NT2/D1 (cell line): Measurements from ENCODE around the gene IFNB1.

Experiments
- DNase-seq: peaks from one replicate; pipeline ENCODE4 v3.0.0-alpha.2; 2011; ENCODE audit warnings: low read depth, low spot score
- H3K27me3 ChIP-seq: 2 replicates; pipeline ENCODE4 v1.6.0; 2011; ENCODE audit warnings: mild to moderate bottlenecking; ENCODE audit not compliant: insufficient read length, insufficient read depth
- H3K36me3 ChIP-seq: 2 replicates; pipeline ENCODE4 v1.6.1; 2011; ENCODE audit warnings: mild to moderate bottlenecking, low read length, mixed read lengths; ENCODE audit not compliant: insufficient read depth, insufficient read length
- H3K4me1 ChIP-seq: 2 replicates; pipeline ENCODE4 v1.5.1; 2011; ENCODE audit not compliant: insufficient read depth, insufficient read length
- H3K4me3 ChIP-seq: 2 replicates; pipeline ENCODE4 v1.5.1; 2011; ENCODE audit warnings: low read depth; ENCODE audit not compliant: insufficient read length
- H3K9ac ChIP-seq: 2 replicates; pipeline ENCODE4 v1.6.0; 2011; ENCODE audit warnings: low read depth; ENCODE audit not compliant: insufficient read length
- H3K9me3 ChIP-seq: 2 replicates; pipeline ENCODE4 v1.5.1; 2011; ENCODE audit warnings: mild to moderate bottlenecking, low read length; ENCODE audit not compliant: insufficient read depth
- SUZ12 ChIP-seq: IDR thresholded peaks from 2 replicates; pipeline ENCODE4 v1.6.1; 2011; ENCODE audit not compliant: insufficient read length, insufficient read depth; ENCODE audit errors: extremely low read depth
- YY1 ChIP-seq: IDR thresholded peaks from 2 replicates; pipeline ENCODE4 v1.6.1; 2011; ENCODE audit not compliant: insufficient read length, insufficient read depth
- ZNF274 ChIP-seq: IDR thresholded peaks from 2 replicates; pipeline ENCODE4 v1.6.1; 2011; ENCODE audit warnings: mild to moderate bottlenecking, low read depth, low read length

Gene IFNB1

GRCh38 chr9:21070171-21070571 lies 7.6 kb downstream of the IFNB1 start:
- no peaks in the 10 kb centered on the region for H3K9me3 ChIP-seq
- H3K4me1 ChIP-seq, result no peaks in the 10 kb centered on the region
- H3K36me3 ChIP-seq, result no peaks in the 10 kb centered on the region
- DNase-seq, result no peak
- no peak overlapping the region for H3K4me3 ChIP-seq
- no peaks in the 10 kb centered on the region for H3K27me3 ChIP-seq
- TF ChIP-seq SUZ12 (no peak), YY1 (no peak)
- H3K9ac ChIP-seq, result no peak overlapping the region

GRCh38 chr9:21060919-21061561 lies 16.7 kb downstream of the IFNB1 start:
- Histone ChIP-seq H3K4me1 (no peaks in the 10 kb centered on the region), H3K9ac (no peak overlapping the region), H3K36me3 (no peaks in the 10 kb centered on the region), H3K27me3 (no peaks in the 10 kb centered on the region), H3K9me3 (no peaks in the 10 kb centered on the region), H3K4me3 (no peak overlapping the region)
- TF ChIP-seq ZNF274 (no peak), YY1 (no peak), SUZ12 (no peak)
- DNase-seq, result no peak

GRCh38 chr9:21056931-21057330 lies 20.8 kb downstream of the IFNB1 start:
- DNase-seq, result no peak
- Histone ChIP-seq H3K4me3 (no peak overlapping the region), H3K27me3 (no peaks in the 10 kb centered on the region), H3K4me1 (no peaks in the 10 kb centered on the region), H3K36me3 (no peaks in the 10 kb centered on the region), H3K9me3 (no peaks in the 10 kb centered on the region), H3K9ac (no peak overlapping the region)
- TF ChIP-seq ZNF274 (no peak), SUZ12 (no peak), YY1 (no peak)

GRCh38 chr9:21053851-21054250 lies 23.9 kb downstream of the IFNB1 start:
- no peaks in the 10 kb centered on the region for H3K4me1 ChIP-seq
- H3K9ac ChIP-seq, result no peak overlapping the region
- no peak overlapping the region for H3K4me3 ChIP-seq
- H3K9me3 ChIP-seq, result no peaks in the 10 kb centered on the region
- no peak for TF ChIP-seq YY1
- TF ChIP-seq SUZ12, result no peak
- no peak for TF ChIP-seq ZNF274
- no peak for DNase-seq
- H3K36me3 ChIP-seq, result no peaks in the 10 kb centered on the region
- no peaks in the 10 kb centered on the region for H3K27me3 ChIP-seq

- no peaks in the 10 kb centered on the region for H3K4me1 ChIP-seq
- TF ChIP-seq ZNF274 (no peak), YY1 (no peak), SUZ12 (no peak)
- no peaks in the 10 kb centered on the region for H3K36me3 ChIP-seq
- no peak overlapping the region for H3K4me3 ChIP-seq
- no peaks in the 10 kb centered on the region for H3K9me3 ChIP-seq
- no peak for DNase-seq
- H3K9ac ChIP-seq, result no peak overlapping the region
- H3K27me3 ChIP-seq, result no peaks in the 10 kb centered on the region
Observed at GRCh38 chr9:21047281-21047691, 30.5 kb downstream of the IFNB1 start.

- Histone ChIP-seq H3K36me3 (no peaks in the 10 kb centered on the region), H3K4me1 (no peaks in the 10 kb centered on the region), H3K4me3 (no peak overlapping the region), H3K9ac (no peak overlapping the region), H3K9me3 (no peaks in the 10 kb centered on the region), H3K27me3 (no peaks in the 10 kb centered on the region)
- TF ChIP-seq ZNF274 (no peak), SUZ12 (no peak), YY1 (no peak)
- DNase-seq, result no peak
Observed at GRCh38 chr9:21043841-21044240, 33.9 kb downstream of the IFNB1 start.

- Histone ChIP-seq H3K9ac (no peak overlapping the region), H3K9me3 (no peaks in the 10 kb centered on the region), H3K4me3 (no peak overlapping the region), H3K27me3 (no peaks in the 10 kb centered on the region), H3K36me3 (no peaks in the 10 kb centered on the region), H3K4me1 (peaks cover under 1% of the 10 kb centered on the region)
- no peak for TF ChIP-seq ZNF274
- no peak for TF ChIP-seq SUZ12
- TF ChIP-seq YY1, result no peak
- DNase-seq, result no peak
Observed at GRCh38 chr9:21042466-21042865, 35.3 kb downstream of the IFNB1 start.

GRCh38 chr9:21039302-21039701 lies 38.4 kb downstream of the IFNB1 start:
- TF ChIP-seq ZNF274, result no peak
- no peak for TF ChIP-seq YY1
- H3K9ac ChIP-seq, result no peak overlapping the region
- no peaks in the 10 kb centered on the region for H3K36me3 ChIP-seq
- no peaks in the 10 kb centered on the region for H3K27me3 ChIP-seq
- DNase-seq, result no peak
- H3K4me3 ChIP-seq, result no peak overlapping the region
- H3K9me3 ChIP-seq, result no peaks in the 10 kb centered on the region
- H3K4me1 ChIP-seq, result peaks cover 8% of the 10 kb centered on the region
